NCI-H128 (cell line): ENCODE data around the gene PLD1.

Experiments used
- DNase-seq: peaks from one replicate; lab custom pipeline; 2025; ENCODE audit not compliant: unreplicated experiment; lab: John Stamatoyannopoulos, UW

PLD1 gene

GRCh38 chr3:171772427-171773056 lies 37.7 kb downstream of the PLD1 start:
- DNase-seq = peak; percentile 27

DNA sequence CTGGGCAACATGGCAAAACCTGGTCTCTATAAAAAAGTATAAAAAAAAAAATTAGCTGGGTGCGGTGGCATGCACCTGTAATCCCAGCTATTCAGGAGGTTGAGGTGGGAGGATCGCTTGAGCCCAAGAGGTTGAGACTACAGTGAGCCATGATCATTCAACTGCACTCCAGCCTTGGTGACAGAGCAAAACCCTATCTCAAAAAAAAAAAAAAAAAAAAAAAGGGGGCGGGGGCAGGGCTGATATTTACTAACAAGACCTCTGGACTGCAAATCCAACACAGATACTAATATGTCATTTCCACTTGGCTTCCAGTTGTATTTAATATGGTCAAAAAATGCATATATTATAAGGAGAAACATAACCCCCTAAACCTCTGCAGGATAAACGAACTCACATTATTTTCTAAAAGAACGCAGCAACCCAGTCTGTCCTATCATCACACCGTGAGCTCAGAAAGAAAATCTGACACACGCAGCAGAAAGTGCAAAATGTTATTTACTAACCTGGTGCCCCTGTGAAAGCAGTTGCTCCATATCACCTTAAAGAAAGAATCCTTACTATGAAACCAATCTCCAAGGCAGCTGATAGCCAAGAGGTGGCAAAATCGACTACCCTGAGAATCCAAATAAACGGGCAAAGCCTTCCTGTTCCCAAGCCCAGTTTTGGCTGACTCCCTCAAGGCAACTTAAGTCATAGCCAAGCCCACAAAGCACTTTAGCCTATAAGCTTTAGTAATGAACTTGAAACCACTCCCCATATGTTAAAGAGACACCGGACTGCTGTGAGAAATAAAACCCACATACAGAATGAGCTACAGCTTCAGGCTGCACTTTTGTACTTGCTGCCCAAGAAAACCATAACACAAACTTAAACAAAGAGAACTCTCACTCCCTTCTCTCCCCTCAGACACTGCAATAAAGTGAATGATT lies 39.3 kb downstream of the PLD1 start:
- no peak for DNase-seq

GRCh38 chr3:171769461-171769860 lies 40.8 kb downstream of the PLD1 start:
- DNase-seq = no peak

- DNase-seq = no peak
Measured at GRCh38 chr3:171768986-171769385, 41.3 kb downstream of the PLD1 start.

DNA sequence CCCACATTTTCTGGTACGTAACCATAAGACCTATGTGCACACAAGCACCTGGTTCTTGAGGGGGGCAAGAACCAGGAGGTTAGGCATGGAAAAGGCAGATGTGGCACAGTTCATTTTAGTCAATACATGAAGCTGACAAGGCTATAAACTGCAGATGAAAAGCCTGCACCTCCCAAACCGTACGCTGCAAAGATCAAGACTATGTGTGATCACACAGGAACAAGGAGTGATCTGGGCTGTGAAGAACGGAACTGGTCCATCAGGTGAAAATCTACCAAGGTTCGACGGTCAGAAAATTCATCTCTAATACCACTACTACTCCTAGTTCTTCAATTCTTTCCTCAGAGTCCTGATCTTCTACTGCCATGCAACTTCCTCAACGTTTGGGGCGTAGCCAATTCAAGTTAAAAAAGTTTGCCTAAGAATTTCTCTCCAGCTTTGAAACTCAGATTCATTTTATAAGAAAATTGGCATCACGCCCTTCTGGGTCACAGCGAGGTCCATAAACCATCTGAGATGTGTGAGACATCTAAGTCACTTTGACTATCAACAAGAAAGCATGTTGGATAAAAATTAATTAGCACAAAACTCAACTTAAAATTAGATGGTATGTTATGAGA lies 41.9 kb downstream of the PLD1 start:
- DNase-seq = no peak

- DNase-seq = no peak
Measured at GRCh38 chr3:171765511-171765887, 44.8 kb downstream of the PLD1 start.

DNA sequence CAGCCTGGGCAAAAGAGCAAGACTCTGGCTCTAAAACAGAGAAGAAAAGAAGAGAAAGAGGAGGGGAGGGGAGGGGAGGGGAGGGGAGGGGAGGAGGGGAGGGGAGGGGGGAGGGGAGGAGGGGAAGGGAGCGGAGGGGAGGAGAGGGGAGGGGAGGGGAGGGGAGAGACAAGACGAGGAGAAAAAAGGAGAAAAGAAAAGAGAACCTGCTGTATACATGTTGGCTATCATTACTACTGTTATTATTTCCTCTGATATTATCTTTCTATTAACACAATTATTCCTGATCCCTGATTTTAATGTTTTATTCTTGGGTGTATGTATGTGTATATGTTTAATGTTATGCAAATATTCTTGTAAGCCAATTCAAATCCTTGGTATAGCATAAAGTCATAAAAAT lies 46.9 kb downstream of the PLD1 start:
- DNase-seq = no peak

DNA sequence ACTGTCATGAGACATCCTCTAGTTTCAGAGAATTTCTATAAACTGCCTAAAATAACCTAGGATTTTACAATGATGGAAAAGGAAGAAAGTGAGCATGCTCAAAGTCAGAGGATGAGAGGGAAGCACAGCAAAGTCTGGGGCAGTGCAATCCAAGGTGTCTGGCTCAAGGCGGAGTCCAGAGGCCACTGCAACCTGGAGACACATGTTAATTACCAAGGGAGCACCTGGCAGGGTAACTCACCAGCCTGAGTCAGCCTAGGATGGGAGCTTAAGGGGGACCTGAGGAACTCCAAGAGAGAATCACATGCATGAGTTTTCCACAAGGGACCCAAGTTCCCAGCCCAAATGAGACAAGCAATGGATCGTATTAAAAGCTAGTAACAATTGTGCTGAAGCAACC lies 49.8 kb downstream of the PLD1 start:
- DNase-seq = no peak

DNA sequence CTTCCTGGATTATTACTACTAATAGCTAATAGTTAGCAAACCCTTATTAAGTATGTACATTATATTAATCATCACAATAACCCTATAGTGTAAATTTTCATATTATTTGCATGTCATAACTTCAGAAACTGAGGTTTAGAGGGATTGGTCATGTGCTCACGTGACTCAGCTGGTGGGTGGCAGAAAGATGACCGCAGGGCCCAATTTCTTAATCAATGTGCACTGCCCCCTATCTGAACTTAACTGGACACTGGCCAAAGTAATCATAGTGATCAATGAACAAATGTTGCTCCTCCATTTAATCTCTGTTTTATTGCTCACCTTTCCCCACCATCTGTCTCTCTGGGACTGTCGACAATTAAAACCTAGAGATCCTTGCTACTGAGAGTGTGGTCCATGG lies 52.2 kb downstream of the PLD1 start:
- no peak for DNase-seq

GRCh38 chr3:171757361-171758034 lies 52.8 kb downstream of the PLD1 start:
- no peak for DNase-seq

GRCh38 chr3:171755656-171756055 lies 54.6 kb downstream of the PLD1 start:
- DNase-seq = no peak

- no peak for DNase-seq
Measured at GRCh38 chr3:171755015-171755589, 55.2 kb downstream of the PLD1 start.

DNA sequence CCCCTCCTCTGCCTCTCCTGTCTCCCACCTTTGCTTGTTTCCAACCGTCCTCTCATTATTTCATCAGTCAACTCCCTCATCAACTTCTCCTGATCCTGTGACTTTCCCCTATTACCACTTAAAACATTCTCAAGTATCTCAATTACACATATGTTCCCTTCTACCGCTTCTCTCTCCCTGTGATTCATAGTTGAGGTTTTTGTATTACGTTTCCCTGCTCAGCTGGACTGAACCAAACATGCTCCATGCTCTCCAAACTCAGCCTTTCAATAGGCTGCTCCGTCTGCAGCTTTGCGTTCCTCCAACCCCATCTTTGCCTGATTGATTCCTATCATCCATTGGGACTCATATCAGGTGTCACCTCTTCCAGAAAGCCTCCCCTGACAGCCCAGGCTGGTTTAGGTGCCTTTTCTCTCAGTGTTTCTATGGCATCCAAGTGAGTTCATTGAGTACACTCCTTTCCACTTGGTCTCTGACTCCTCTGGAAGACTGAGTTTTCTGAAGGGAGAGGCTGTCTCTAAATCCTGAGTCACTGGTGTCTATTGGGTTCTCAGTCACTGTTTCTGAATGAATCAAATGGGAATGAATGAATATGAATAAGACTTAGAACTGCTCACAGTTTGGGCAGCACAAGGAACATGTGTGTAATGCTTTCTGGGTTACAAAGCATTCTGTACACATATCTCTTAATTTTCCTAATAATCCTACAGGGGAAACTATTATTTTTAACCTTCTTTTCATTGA lies 56.4 kb downstream of the PLD1 start:
- no peak for DNase-seq

- DNase-seq = no peak
Measured at GRCh38 chr3:171753025-171753472, 57.2 kb downstream of the PLD1 start.

- no peak for DNase-seq
Measured at GRCh38 chr3:171752329-171752728, 58.0 kb downstream of the PLD1 start.

- no peak for DNase-seq
Measured at GRCh38 chr3:171749124-171749523, 61.2 kb downstream of the PLD1 start.

- DNase-seq = no peak
Measured at GRCh38 chr3:171748064-171748924, 62.0 kb downstream of the PLD1 start.

DNA sequence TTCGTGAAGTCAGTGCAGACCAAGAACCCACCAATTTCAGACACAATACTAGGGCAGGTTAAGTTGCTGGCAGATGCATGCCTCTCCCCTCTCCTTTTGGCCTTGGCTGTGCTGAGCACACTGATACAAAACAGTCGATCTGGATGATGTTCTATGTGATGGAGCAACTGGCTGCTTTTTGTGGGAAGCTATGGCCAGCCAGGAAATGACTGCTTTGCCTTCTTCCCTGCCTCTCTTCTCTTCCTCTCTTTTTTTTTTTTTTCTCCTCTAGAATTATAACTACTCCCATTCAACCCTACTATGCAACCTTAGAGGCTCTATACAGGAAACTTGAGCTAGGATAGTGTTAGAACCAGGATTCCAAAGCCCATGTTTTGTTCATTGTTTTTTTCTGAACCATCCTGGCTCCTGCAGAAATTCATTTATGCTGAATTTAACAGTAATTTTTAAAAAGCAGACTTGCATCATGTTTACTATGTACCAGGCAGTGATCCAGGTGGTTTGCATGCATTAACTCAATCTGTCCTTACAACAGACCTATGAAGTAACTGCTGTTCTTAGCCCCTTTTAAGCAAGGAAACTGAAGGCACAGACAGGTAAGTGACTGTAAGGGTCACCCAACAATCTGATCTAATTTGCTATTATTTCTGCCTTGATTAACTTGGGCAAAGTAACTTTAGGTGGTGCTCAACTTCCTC lies 62.9 kb downstream of the PLD1 start:
- no peak for DNase-seq
